A549 (cell line): ENCODE results near the gene HDHD2. TPM values are rescaled to one million over a fixed set of nuclear protein-coding genes. Genes with fewer than 3 reads are reported as not detected.

Experiments
- ATAC-seq, 2 experiments: fragments of 200-7000 bp in 1 of 2; fragments of >200 bp in 1 of 2; cut with Nextera tagmentation in 1 of 2; cut with Tn5 transposase in 1 of 2; 3 replicates each; pipeline versions ENCODE4 v1.8.0 to v1.9.1; 2018 to 2020; ENCODE audit warnings: mild to moderate bottlenecking in 1 of 2, moderate library complexity in 1 of 2
- CTCF ChIA-PET: fragments of 300-600 bp; sonication (Branson Sonifier 250); formaldehyde crosslinking; extraction: SDS; loops from one replicate; lab custom pipeline; 2021; ENCODE audit warnings: antibody characterized with exemption, inconsistent platforms; lab: Yijun Ruan, JAX
- POLR2A ChIA-PET: fragments of 350-600 bp; formaldehyde crosslinking; extraction: SDS; loops from one replicate; lab custom pipeline; 2021; ENCODE audit warnings: antibody characterized with exemption, inconsistent platforms; lab: Yijun Ruan, JAX
- DNase-seq, 2 experiments: peaks; one replicate each; pipeline versions ENCODE4 v3.0.0 to v3.0.0-alpha.2; 2011 to 2016; ENCODE audit warnings: low read depth in 1 of 2, low spot score in 1 of 2
- FAIRE-seq: peaks from 2 replicates; lab custom pipeline; 2011; peaks lifted over from hg19 to GRCh38; lab: Jason Lieb, UNC
- H3K27ac ChIP-seq, 2 experiments: fragments of >200 bp; sonication (Bioruptor Twin); formaldehyde crosslinking; 3 replicates each; pipeline ENCODE4 v1.5.1; 2016 to 2017
- H3K4me1 ChIP-seq: fragments of >200 bp; sonication (Bioruptor Twin); formaldehyde crosslinking; 3 replicates; pipeline ENCODE4 v1.6.1; 2016
- H3K4me2 ChIP-seq: fragments of >200 bp; sonication (Bioruptor Twin); formaldehyde crosslinking; 3 replicates; pipeline ENCODE4 v1.6.1; 2016
- H3K4me3 ChIP-seq: fragments of >200 bp; sonication (Bioruptor Twin); formaldehyde crosslinking; 3 replicates; pipeline ENCODE4 v1.5.1; 2016
- H3K9me3 ChIP-seq: fragments of >200 bp; sonication (Bioruptor Twin); formaldehyde crosslinking; 3 replicates; pipeline ENCODE4 v1.6.1; 2016
- BHLHE40 ChIP-seq: IDR thresholded peaks from 2 replicates; pipeline ENCODE4 v1.6.1; 2012; ENCODE audit warnings: low read depth, low read length, inconsistent platforms
- CHD4 ChIP-seq: fragments of 200-600 bp; sonication (generic); IDR thresholded peaks from 2 replicates; pipeline ENCODE4 v1.6.1; 2016; ENCODE audit warnings: antibody characterized with exemption, mild to moderate bottlenecking, borderline replicate concordance
- ESRRA ChIP-seq: fragments of 150-350 bp; IDR thresholded peaks from 2 replicates; pipeline ENCODE4 v1.6.1; 2014; ENCODE audit warnings: mild to moderate bottlenecking, low read length, borderline replicate concordance
- FOSL2 ChIP-seq, 2 experiments: fragments of 450-650 bp in 1 of 2; fragments of >200 bp in 1 of 2; sonication (Bioruptor Twin) in 1 of 2; formaldehyde crosslinking; IDR thresholded peaks; 2 replicates each; pipeline versions ENCODE4 v1.5.0 to v1.6.1; 2016 to 2020; ENCODE audit warnings: mild to moderate bottlenecking in 1 of 2, moderate library complexity in 1 of 2
- GATA3 ChIP-seq: IDR thresholded peaks from 2 replicates; pipeline ENCODE4 v1.6.1; 2012; ENCODE audit warnings: borderline replicate concordance
- HDAC2 ChIP-seq: fragments of 200-600 bp; sonication (generic); IDR thresholded peaks from 2 replicates; pipeline ENCODE4 v1.6.1; 2016
- HOXA7 ChIP-seq: fragments of 250-450 bp; sonication (Bioruptor Pico); IDR thresholded peaks from 2 replicates; pipeline ENCODE4 v1.5.0; 2020; ENCODE audit warnings: mild to moderate bottlenecking, moderate library complexity
- HOXB5 ChIP-seq: fragments of 250-450 bp; sonication (Bioruptor Pico); IDR thresholded peaks from 2 replicates; pipeline ENCODE4 v1.5.0; 2020; ENCODE audit warnings: mild to moderate bottlenecking, moderate library complexity
- JUN ChIP-seq, 2 experiments: fragments of >200 bp; sonication (Bioruptor Twin); formaldehyde crosslinking; IDR thresholded peaks; 2 replicates in 1 of 2; 3 replicates in 1 of 2; pipeline ENCODE4 v1.6.1; 2016 to 2017
- JUNB ChIP-seq: fragments of >200 bp; sonication (Bioruptor Twin); formaldehyde crosslinking; IDR thresholded peaks from 2 replicates; pipeline ENCODE4 v1.6.1; 2016
- KDM1A ChIP-seq: fragments of 200-600 bp; sonication (generic); IDR thresholded peaks from 2 replicates; pipeline ENCODE4 v1.6.1; 2016; ENCODE audit warnings: low read depth, mild to moderate bottlenecking
- KDM5A ChIP-seq: fragments of 200-600 bp; sonication (generic); IDR thresholded peaks from 2 replicates; pipeline ENCODE4 v1.6.1; 2016; ENCODE audit warnings: antibody characterized with exemption, mild to moderate bottlenecking
- MAX ChIP-seq: IDR thresholded peaks from 2 replicates; pipeline ENCODE4 v1.6.1; 2012
- POLR2A ChIP-seq: IDR thresholded peaks from 2 replicates; pipeline ENCODE4 v1.6.1; 2012; ENCODE audit warnings: mild to moderate bottlenecking, low read length
- RAD21 ChIP-seq, 2 experiments: fragments of >200 bp in 1 of 2; sonication (Bioruptor Twin) in 1 of 2; formaldehyde crosslinking in 1 of 2; IDR thresholded peaks in 1 of 2; conservative IDR thresholded peaks in 1 of 2; 2 replicates in 1 of 2; 3 replicates in 1 of 2; pipeline ENCODE4 v1.6.1; 2012 to 2018; ENCODE audit warnings: inconsistent platforms in 1 of 2
- RARB ChIP-seq: fragments of 250-450 bp; sonication (Bioruptor Pico); IDR thresholded peaks from 2 replicates; pipeline ENCODE4 v1.8.0; 2021; ENCODE audit warnings: mild to moderate bottlenecking, moderate library complexity
- RCOR1 ChIP-seq: fragments of 150-350 bp; IDR thresholded peaks from 2 replicates; pipeline ENCODE4 v1.6.1; 2014; ENCODE audit warnings: antibody characterized with exemption, low read length, low read depth
- ZC3H11A ChIP-seq: fragments of 450-650 bp; IDR thresholded peaks from 2 replicates; pipeline ENCODE4 v1.6.1; 2014; ENCODE audit warnings: antibody characterized with exemption, mild to moderate bottlenecking
- ZNF302 ChIP-seq: fragments of 250-450 bp; sonication (Bioruptor Pico); IDR thresholded peaks from 2 replicates; pipeline ENCODE4 v1.9.0; 2021; ENCODE audit warnings: inconsistent platforms, mild to moderate bottlenecking, moderate library complexity
- ZSCAN20 ChIP-seq: fragments of 250-450 bp; sonication (Bioruptor Pico); IDR thresholded peaks from 2 replicates; pipeline ENCODE4 v1.8.0; 2022; ENCODE audit warnings: mild to moderate bottlenecking, moderate library complexity
- WGBS: methylation state at CpG from one replicate; pipeline ENCODE4 v1.1.6; 2017; ENCODE audit errors: missing lambda C conversion rate; 5-methylcytosine and 5-hydroxymethylcytosine counted together
- polyA plus RNA-seq, 4 experiments: library from polyadenylated mRNA; depleted of rRNA in 3 of 4; stranded (reverse); fragments of >200 nt; fragmentation: RNase III in 1 of 4; extraction: RNeasy Plus Mini Kit Qiagen cat#74134 plus additional on column Dnase treatment in 1 of 4; gene quantifications; 2 replicates in 3 of 4; 3 replicates in 1 of 4; pipeline ENCODE4 v1.2.3, GENCODE V29; 2011 to 2017
- TF ChIP-seq, protein P1 (sequence below): fragments of 150-350 bp; IDR thresholded peaks from 2 replicates; pipeline ENCODE4 v1.6.1; 2014; ENCODE audit warnings: low read depth, mild to moderate bottlenecking, low read length
- TF ChIP-seq, protein P2 (sequence below): IDR thresholded peaks from 2 replicates; pipeline ENCODE4 v1.6.1; 2012; ENCODE audit warnings: low read depth, borderline replicate concordance

Gene HDHD2
- polyA plus RNA-seq, 2 of the 4 experiments (the other 2 are of a cell fraction): 12.0 to 16.1 TPM

DNA sequence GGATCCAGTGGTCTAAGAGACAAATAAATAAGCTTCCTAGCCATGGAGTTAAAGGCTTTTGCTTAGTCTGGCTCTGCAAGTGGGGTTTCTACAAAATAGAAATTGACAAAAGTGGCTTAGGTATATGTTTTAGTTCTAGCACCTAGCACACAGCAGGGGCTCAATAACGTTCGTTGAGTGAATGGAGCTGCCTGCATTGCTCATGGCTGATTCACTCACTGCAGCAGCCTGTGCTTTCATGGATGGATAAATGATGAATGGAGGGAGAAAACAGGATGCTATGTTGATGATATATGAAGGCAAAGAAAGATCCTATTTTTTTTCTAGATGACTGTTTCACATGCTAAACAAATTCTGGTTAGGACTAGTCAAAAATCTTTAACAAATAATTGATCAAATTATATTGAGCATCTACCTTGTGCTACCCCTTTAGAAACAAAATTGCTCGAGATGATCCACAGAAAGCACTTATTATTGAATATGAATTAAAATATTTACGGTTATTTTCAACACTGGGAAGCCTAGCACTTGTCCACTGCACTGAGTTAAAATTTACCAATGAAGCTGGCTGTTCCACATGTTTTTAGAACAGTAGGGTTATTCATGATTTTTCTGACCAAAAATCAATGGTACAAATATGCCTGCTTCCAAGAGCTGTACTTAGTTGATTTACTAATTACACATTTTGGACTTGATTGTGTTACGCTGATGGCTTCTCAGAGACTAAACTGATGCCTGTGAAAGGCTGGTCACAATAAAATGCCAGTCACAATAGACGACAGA, 39.6 kb downstream of the HDHD2 start (continued):
- TF ChIP-seq, protein P1, sequence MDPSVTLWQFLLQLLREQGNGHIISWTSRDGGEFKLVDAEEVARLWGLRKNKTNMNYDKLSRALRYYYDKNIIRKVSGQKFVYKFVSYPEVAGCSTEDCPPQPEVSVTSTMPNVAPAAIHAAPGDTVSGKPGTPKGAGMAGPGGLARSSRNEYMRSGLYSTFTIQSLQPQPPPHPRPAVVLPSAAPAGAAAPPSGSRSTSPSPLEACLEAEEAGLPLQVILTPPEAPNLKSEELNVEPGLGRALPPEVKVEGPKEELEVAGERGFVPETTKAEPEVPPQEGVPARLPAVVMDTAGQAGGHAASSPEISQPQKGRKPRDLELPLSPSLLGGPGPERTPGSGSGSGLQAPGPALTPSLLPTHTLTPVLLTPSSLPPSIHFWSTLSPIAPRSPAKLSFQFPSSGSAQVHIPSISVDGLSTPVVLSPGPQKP: no peak
- no peak for TF ChIP-seq FOSL2 (IDR thresholded peaks at IDR 0.05)
- no peak for TF ChIP-seq FOSL2 (CRISPR knock-in tag; IDR thresholded peaks at IDR 0.05)
- TF ChIP-seq CHD4: no peak
- no peak for TF ChIP-seq ZNF302 (CRISPR knock-in tag)
- no peak for TF ChIP-seq POLR2A
- TF ChIP-seq HDAC2: no peak
- TF ChIP-seq HOXB5: no peak
- no peak for TF ChIP-seq ESRRA
- TF ChIP-seq JUN (IDR thresholded peaks at IDR 0.05): no peak
- no peak for TF ChIP-seq ZC3H11A
- TF ChIP-seq, protein P2, sequence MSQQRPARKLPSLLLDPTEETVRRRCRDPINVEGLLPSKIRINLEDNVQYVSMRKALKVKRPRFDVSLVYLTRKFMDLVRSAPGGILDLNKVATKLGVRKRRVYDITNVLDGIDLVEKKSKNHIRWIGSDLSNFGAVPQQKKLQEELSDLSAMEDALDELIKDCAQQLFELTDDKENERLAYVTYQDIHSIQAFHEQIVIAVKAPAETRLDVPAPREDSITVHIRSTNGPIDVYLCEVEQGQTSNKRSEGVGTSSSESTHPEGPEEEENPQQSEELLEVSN: no peak
- no peak for TF ChIP-seq RAD21 (conservative IDR thresholded peaks at IDR 0.05 in 1 of 2, IDR thresholded peaks at IDR 0.05 in 1 of 2)

DNA sequence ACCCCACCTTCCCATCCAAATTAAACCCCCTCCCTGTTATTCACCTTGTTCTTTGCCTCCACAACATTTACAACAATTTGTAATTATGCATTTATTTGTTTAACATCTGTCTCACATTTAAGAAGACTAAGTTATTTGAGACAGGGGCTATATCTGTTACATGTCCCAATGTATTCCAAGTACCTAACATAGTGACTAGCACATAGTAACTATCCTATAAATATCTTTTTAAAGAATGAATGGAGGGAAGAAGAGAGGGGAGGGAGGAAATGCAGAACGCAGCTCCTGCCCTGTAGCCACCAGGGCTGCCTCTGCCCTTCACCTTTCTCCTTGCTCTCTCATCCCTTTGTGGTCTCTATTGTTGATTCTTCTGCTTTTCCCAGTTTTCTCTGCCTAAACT, 40.6 kb downstream of the HDHD2 start:
- no peak overlapping the region for H3K4me3 ChIP-seq
- no peaks in the 10 kb centered on the region for H3K4me1 ChIP-seq
- ChIA-PET POLR2A (no interaction called here), CTCF (interaction anchor here (0.7 to 1.2 kb wide), 2 partner anchors 95 to 96 kb away, joined by 3 to 4 read pairs; no protein-coding TSS in a partner anchor)
- ATAC-seq (no peak), DNase-seq (no peak), FAIRE-seq (no peak)
- WGBS: 93% methylated on average over 1 of the region's 1 CpG
- no peaks in the 10 kb centered on the region for H3K9me3 ChIP-seq
- no peak overlapping the region for H3K27ac ChIP-seq
- H3K4me2 ChIP-seq: no peak overlapping the region
- TF ChIP-seq ZSCAN20 (CRISPR knock-in tag) (no peak), RARB (no peak), POLR2A (no peak), RCOR1 (no peak), JUN (IDR thresholded peaks at IDR 0.05) (no peak), HOXA7 (CRISPR knock-in tag) (no peak), MAX (no peak), BHLHE40 (no peak), KDM1A (no peak), KDM5A (no peak), ZNF302 (CRISPR knock-in tag) (no peak), FOSL2 (IDR thresholded peaks at IDR 0.05) (no peak), FOSL2 (CRISPR knock-in tag; IDR thresholded peaks at IDR 0.05) (no peak)

GRCh38 chr18:47108998-47109405, 41.3 kb downstream of the HDHD2 start:
- no peak overlapping the region for H3K27ac ChIP-seq
- no peaks in the 10 kb centered on the region for H3K9me3 ChIP-seq
- H3K4me2 ChIP-seq: no peak overlapping the region
- ATAC-seq (no peak), FAIRE-seq (no peak), DNase-seq (no peak)
- WGBS: 96% methylated on average over 7 of the region's 7 CpGs
- H3K4me3 ChIP-seq: no peak overlapping the region
- POLR2A ChIA-PET: no interaction called here
- CTCF ChIA-PET: interaction anchor here (0.9 to 1.2 kb wide), 2 partner anchors 95 to 96 kb away, joined by 3 to 4 read pairs; no protein-coding TSS in a partner anchor
- H3K4me1 ChIP-seq: no peaks in the 10 kb centered on the region
- TF ChIP-seq HOXA7 (CRISPR knock-in tag): no peak
- no peak for TF ChIP-seq ZC3H11A
- TF ChIP-seq RARB: no peak
- no peak for TF ChIP-seq JUNB
- TF ChIP-seq GATA3: no peak
